SK-N-SH (cell line): ENCODE measurements around the gene VPS8.

Source experiments
- EP300 ChIP-seq, 2 experiments: IDR thresholded peaks; 2 replicates each; pipeline versions ENCODE4 v1.4.0 to v1.6.1; 2012; ENCODE audit warnings: borderline replicate concordance in 1 of 2, low read depth in 1 of 2, low read length in 1 of 2
- FOXJ3 ChIP-seq: sonication (generic); formaldehyde crosslinking; IDR thresholded peaks from 2 replicates; pipeline ENCODE4 v1.5.1; 2020; ENCODE audit warnings: mild to moderate bottlenecking, missing genetic modification reagents
- JUND ChIP-seq: IDR thresholded peaks from 2 replicates; pipeline ENCODE4 v1.4.0; 2012
- NFIC ChIP-seq: IDR thresholded peaks from 2 replicates; pipeline ENCODE4 v1.4.0; 2012; ENCODE audit warnings: borderline replicate concordance
- RAD21 ChIP-seq: IDR thresholded peaks from 2 replicates; pipeline ENCODE4 v1.6.1; 2012; ENCODE audit warnings: mild to moderate bottlenecking, low read length
- RFX5 ChIP-seq: IDR thresholded peaks from 2 replicates; pipeline ENCODE4 v1.6.1; 2012; ENCODE audit warnings: mild to moderate bottlenecking, improper control_type of control experiment, low read length
- YY1 ChIP-seq: IDR thresholded peaks from 2 replicates; pipeline ENCODE4 v1.4.0; 2012; ENCODE audit warnings: low read depth, mild to moderate bottlenecking
- TF ChIP-seq, protein P1 (sequence below): fragments of 200-600 bp; sonication (generic); IDR thresholded peaks from 2 replicates; pipeline ENCODE4 v1.6.1; 2017; ENCODE audit warnings: antibody characterized with exemption, mild to moderate bottlenecking, moderate library complexity

DNA sequence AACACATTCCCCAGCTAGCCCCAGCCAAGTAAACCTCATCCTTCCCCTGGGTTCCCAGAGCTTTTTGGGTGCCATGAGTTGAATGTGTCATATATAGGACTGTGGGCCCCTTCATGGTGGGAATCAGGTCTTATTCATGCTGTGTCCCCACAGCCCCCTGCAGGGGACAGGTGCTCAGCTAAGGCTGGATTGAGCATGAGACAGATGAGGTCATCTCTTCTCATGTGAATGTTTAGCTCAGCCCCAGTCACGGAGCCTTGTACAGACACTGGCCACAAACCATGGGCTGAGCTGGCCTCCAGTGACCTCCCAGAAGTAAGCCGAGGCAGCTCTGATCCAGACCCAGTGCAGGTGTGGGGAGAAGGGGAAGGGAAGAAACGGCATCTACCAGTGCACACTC lies 270.2 kb downstream of the VPS8 start:
- TF ChIP-seq, protein P1, sequence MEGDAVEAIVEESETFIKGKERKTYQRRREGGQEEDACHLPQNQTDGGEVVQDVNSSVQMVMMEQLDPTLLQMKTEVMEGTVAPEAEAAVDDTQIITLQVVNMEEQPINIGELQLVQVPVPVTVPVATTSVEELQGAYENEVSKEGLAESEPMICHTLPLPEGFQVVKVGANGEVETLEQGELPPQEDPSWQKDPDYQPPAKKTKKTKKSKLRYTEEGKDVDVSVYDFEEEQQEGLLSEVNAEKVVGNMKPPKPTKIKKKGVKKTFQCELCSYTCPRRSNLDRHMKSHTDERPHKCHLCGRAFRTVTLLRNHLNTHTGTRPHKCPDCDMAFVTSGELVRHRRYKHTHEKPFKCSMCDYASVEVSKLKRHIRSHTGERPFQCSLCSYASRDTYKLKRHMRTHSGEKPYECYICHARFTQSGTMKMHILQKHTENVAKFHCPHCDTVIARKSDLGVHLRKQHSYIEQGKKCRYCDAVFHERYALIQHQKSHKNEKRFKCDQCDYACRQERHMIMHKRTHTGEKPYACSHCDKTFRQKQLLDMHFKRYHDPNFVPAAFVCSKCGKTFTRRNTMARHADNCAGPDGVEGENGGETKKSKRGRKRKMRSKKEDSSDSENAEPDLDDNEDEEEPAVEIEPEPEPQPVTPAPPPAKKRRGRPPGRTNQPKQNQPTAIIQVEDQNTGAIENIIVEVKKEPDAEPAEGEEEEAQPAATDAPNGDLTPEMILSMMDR, result no peak
- TF ChIP-seq RFX5 (no peak), NFIC (no peak), YY1 (no peak), JUND (no peak), FOXJ3 (CRISPR knock-in tag) (no peak), RAD21 (no peak), EP300 (IDR thresholded peaks at IDR 0.05; ENCODE audit: borderline replicate concordance in 1 of 2, low read depth in 1 of 2, low read length in 1 of 2) (no peak)
